GM11168 (cell line): ENCODE data around the gene PMVK.

Experiments
- in situ Hi-C: fragments of 300-500 bp; cut with MboI; formaldehyde crosslinking; loops from one replicate; pipeline ENCODE4 v1.12.0; 2022; ENCODE audit warnings: low sequenced_read_pairs; ENCODE audit not compliant: unreplicated experiment

Gene PMVK

DNA sequence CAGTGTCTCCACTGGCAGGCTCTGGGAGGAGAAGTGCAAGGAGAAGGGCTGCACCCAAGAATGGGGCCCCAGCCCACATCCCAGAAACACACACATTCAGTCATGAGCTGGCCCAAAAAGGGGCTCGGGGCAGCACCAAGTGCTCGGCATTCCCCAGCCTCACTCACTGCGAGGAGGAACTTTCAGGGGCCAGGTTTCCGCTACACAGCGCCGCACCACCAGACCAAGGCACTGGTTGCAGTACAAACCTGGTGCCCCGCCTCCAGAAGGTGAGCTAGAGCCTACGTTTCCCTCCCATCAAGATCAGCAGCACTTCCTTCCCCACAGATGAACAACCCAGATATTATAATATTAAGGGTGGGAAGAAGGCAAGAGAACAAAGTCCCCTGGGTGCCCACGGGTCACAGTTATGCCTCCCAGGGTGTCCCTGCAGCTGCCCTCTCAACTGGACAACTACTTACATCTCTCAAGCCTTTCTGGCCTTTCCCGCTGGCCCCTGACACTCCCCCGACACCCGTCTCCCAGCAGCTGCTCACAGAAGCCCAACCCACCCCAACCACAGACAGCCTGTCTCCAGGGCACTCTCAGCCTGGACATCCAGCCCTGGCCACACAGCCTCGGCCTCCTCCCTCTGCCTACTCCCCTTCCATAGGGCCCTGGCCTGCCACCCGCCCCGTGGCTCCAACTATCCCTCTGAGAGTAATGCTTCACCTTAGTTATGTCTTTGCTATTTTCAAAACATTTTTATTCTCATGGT is 15.6 kb upstream of the PMVK start:
- in situ Hi-C loops: no loop called here

DNA sequence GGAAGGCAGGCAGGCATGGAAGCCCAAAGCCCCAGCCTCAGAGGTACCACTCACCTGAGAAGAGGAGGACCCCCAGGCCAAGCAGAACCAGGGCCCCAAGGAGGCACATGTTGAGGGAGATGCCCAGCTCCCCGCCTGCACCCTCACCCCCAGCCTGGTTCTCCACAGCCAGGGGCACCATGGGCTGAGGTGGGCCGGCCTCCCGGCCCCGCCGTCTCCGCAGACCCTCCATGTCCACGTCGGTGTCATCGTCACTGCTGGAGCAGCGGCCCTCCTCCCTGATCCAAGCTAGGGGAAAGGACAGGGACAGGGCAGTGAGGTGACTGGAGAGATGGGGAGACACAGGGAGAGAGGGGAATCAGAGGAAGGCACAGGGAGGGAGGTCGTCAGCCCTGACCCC is 11.6 kb upstream of the PMVK start:
- in situ Hi-C loops: no loop called here

DNA sequence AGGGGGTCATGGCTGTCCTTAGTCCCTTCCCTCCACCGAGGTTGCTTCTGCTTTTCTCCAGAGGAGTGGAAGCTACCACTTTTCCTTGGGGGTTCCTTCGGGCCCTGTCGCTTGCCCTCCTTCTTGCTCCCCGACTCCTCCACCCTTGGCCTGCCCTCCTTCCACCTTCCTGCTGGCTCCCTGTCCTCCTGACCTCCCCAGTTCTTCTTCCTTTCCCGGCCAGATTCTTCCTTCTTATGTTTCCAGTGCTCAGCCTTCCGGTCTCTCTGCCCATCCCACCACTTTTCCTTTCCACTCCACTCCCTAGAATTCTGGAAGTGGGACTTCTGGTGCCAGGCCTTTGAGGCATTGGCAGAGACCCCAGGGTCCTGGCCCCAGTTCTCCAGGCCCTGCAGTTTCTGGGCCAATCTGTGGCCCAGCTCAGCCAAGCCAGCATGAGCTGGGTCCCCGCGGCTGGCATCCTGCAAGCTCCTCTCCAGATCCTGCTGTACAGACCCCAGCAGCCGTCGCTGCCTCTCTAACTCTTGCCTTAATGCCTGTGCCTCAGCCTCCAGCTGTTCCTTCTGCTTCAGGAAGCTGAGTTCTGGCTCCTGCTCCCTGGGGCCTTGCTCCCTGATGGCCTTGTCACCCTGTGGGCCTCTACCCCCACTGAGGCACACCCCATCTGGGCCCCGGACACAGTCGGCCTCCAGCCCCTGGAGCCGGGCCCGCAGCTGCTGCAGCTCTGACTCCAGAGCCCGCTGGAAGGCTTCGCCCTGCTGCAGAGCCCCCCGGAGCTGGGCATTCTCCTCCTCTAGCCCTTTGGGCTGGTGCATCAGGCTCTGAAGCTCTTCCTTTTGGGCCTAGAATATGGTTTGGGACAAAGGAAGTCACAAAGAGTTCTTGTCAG is 9.7 kb upstream of the PMVK start:
- in situ Hi-C loops: no loop called here

DNA sequence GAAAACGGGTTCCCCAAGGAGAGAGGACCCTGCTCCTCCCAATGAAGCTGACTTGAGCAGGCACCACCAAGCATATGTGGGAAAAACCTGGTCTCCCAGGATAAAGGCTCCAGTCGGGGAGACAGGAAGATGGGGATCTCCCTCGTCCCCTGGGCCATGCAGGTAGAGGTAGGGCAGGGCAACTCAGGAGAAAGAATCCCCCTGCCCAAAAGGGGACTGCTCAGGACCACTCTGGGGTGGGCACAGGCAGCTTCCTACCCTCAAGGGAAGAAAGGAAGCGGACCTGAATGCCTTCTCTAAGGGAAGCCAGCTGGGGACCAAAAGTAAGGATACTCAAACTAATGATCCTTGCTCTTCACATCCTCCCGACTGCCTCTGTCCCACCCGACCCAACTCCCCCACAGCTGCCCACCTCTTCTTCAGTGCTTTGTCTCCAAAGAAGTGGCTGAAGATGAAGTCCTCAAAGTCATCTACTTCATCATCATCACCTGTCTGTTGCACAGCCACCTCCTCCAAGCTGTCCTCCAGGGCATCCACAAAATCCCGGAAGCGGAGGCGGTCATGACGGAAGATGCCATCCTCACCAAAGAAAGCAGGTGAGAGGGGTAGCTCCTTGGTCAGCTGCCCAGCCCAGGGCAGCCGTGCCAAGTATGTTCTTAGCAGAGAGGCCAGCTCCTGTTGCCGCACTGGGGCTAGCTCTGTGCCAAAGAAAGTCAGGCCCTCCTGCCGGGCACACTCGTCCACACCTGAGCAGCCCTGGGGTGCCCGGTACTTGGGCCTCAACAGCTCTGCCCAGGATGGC is 8.8 kb upstream of the PMVK start:
- in situ Hi-C loops: no loop called here

DNA sequence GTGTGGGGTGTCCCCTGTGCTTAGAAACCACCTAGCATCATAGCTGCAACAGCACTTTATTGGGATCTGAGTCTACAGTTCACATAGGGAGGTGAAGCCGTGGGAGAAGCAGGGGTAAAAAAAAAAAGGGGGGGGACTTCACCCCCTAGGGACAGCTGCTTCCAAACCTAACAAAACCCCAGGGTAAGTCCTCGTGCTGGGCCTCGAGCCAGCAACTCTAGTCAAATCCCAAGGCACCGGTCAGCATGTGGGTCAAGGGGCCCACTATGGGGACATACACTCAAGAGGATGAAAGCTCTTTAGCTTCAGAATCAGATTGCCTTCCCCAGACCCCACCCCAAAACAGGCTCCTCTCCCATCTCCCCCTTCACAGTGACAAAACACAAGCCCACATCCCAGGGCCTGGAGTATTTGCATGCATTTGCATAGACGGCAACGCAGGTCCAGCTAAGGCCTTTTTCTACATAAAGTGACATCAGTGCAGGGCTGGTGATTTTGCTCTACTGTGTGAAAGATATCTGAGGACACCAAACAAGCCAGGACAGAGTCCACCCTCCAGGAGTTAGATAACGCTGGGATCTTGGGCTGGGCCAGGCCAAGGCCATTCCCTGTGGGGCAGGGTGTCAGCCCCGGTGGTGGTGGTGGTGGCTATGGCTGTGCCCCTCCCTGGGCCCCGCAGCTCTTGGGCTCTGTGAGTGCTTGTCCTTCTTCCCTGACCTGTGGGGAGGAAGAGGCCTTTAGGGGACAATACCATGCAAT is 8.1 kb upstream of the PMVK start:
- in situ Hi-C loops: no loop called here

DNA sequence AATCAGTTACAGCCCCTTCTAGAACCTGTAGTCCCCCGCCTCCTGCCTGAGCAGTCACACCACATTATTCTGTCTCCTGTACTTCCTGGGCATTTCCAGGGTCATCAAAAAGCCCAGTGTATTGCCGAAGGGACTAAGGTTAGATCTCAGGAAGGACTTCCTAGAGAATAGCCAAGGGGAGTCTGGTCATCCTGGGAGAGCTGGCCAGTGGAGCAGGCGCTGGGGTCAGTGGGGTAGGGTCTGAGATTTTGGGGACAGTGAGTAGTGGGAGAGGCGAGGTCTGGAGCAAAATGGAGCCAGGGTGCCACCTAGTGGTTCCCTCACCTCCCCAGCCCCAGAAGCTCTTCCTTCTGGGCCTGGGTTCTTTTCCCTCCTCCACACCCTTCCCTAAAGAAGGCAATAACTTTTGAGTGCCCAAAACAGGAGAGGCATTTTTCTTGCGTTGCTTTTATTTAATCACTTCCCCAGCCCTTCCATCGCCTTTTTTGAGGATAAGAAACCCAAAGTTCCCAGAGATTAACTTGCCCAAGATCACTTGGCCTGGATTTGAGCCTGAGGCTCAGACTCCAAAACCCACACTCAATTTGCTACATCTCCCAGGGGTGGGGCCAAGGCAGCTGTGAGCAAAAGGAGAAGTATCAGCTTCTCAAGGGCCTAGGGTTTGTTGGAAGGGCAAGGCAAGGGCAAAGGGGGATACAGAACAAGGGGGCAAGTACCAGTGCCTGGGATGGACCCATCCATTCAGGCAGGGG is 7.3 kb upstream of the PMVK start:
- in situ Hi-C loops: no loop called here

DNA sequence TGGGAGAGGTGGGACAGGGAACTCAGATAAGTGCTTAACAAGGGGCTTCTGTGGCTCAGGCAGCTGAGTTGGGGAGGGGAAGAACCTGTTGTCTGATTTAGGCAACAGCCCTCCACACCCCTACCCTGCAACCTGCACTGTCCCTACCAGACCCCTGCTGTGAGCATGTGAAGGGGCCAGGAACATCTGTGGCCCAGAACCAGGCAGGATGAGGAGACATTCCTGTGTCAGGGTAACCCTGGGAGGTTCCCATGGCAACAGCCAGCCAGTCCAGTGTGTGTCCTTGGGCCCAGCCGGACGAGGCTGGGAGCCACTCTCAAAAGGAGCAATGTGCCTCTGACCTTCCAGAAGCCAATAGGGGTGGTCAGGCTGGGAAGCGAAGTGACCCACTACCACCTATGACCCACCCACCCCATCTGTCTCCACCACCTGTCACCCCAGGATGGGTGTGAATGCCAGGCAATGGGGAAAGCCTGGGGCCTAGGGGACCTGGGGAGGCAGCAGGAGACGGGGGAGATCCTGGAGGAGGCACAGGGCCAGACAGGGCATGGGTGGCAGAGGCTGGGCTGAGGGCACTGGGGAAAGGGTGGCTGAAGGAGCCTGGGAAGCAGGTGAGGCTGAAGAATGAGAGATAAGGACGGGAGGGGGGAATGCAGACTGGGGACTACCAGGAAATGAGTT is 5.0 kb upstream of the PMVK start:
- in situ Hi-C loops: no loop called here

DNA sequence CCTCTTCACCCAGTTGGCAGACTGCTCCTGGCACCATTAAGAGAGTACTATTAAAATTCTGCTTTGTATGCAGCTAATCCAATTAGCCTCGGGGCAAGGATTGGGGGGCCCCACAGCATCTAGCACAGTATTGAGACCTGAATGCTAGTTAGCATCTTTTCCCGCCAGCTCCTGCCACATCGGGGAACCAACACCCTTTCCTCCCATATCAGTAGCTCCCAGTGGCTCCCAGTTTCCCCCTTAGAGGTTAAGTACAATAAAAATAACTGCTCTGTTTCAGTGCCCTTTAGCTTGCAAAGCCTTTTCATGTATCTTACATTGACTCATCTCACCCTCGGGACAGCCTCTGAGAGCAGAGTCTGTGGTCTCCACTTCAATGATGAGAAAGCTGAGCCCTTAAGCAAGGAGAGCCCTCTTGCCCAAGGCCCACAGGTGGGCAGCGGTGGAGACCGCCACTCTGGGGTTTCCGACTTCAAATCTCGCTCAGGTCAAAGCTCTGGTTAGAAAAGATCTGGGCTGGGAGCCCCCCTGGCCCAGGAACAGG is 4.2 kb upstream of the PMVK start:
- in situ Hi-C loops: no loop called here

DNA sequence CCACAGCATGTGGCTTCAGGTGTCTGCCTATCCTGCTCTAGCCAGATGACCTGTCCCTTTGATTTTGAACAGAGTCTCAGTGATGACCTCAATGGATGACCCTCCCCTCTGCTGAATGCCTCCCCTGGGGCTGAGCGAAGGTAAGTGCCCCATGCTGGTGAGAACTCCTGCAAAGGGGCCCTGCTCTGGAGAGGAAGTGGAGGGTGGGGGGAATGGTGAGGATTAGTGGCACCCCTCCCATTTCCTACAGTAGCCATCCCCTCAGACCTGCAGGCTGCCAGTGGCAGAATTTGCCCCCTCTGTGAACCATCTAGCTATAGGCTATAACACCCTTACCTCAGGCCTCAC is 3.7 kb upstream of the PMVK start:
- in situ Hi-C loops: no loop called here

DNA sequence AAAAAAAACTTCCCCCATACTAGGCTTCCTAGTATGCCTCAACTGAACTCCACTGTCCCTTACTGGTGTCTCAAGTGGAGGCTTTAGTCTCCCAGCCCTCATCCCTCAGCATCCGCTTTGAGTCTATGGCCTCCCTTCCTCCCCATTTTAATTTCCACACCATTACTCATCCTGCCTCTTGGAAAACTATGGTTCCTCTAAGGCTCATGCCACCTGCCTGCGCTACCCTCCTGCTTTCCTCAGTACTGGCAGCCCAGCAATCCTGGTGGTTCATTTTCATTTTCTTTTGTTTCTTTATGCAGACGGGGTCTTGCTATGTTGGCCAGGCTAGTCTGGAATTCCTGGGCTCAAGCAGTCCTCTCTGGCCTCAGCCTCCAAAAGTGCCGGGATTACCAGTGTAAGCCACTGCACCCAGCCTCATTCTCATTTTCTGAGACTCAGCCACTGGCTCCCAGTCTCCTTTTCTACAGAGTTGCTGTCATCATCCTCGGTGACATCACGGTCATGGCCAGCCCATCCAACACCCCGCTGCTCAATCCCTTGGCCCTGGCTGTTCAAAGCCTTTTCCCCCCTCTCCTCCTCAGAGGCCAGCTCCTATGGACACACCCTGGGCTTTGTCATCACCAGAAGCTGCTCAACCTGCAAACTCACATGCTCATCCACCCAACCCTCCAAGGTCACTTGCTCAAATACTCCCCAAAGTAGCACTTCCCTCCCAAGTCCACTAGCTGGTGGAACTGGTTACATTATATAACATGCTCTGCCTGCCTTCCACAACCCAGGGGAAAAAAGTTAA is 2.3 kb upstream of the PMVK start:
- in situ Hi-C loops: no loop called here

DNA sequence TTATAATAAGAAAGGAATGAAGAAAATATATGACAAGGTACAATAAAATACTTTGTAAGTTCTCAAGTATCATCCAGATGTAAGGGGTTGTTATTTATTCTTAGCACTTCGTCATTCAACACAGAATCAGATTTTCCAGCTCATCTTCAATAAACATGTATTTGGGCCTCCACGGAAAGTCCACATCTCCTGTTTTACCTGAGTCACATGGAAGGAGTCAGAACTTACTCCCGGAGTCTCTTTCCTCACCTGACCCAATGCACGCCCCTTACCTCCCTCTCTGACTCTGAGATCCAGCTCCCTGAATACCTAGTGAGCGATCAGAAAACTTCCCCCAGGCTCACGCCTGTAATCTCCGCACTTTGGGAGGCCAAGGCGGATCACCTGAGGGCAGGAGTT is 1.5 kb upstream of the PMVK start:
- in situ Hi-C loops: no loop called here

DNA sequence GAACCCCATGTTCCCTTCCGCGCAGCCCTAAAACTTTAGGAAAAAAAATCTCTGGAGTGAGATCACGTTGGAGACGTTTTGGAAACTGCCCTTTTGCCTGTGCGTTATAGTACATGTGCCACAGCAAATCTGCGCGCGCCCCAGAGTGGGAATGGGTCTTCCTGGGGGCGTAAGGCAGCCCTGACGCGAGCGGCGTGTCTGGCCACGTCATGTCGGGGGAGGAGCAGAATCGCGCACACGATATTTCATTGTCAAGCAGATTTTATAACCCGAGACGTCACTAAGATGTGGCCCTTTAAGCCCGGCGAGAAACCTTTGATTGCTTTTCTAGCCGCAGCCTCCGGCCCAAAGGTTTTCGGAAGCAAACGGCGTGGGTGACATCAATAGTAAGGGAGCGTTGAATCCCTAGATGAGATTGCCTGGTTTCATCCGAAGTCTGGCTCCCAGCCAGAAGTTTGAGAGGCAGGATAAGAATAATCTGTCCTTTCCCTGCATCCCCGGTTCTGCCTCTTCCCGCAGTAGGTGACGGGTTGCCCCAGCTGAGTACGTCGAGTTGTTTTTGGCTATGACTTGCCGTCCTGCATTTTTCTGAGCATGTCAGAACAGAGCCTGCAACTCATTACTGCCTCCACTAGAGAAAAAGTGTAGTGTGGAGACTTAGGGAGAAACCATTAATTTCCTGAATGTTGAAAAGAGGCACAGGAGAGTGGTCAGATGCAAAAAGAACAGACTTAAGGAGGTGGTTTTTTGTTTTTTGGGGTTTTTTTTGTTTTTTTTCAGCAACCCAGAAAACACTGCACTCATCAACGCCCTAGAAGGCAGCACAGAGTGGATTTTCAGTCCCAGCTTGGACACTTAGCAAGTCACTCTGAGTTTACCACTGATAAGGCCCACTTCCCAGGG is 817 bp upstream of the PMVK start:
- in situ Hi-C loops: no loop called here

DNA sequence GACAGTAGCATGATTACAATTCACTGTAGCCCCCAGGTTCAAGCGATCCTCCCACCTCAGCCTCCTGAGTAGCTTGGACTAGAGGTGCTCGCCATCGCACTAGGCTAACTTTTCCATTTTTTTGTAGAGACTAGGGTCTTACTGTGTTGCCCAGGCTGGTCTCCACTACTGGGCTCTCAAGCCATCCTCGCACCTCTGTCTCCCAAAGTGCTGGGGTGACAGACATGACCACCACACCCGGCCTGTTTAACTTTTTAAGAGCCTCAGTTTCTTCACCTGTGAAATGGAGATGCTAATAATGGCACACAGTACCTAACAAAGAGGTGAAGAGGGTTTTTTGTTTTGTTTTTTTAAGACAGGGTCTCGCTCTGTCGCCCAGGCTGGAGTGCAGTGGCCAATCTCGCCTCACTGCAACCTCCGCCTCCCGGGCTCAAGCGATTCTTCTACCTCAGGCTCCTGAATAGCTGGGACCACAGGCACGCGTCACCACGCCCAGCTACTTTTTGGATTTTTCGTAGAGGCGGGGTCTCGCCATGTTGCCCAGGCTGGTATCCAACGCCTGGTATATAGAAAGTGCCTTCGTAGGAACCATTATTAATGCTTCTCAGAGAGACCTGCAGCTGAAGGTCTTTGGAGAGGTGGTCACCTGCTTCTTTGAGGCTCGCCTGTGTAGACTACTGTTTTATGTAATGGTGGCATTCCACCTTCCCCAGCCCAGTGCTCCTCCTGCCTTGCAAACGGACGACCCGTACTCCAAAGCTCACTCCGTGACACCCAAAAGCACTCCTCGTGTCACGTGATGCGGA is 567 bp downstream of the PMVK start:
- in situ Hi-C loops: no loop called here

DNA sequence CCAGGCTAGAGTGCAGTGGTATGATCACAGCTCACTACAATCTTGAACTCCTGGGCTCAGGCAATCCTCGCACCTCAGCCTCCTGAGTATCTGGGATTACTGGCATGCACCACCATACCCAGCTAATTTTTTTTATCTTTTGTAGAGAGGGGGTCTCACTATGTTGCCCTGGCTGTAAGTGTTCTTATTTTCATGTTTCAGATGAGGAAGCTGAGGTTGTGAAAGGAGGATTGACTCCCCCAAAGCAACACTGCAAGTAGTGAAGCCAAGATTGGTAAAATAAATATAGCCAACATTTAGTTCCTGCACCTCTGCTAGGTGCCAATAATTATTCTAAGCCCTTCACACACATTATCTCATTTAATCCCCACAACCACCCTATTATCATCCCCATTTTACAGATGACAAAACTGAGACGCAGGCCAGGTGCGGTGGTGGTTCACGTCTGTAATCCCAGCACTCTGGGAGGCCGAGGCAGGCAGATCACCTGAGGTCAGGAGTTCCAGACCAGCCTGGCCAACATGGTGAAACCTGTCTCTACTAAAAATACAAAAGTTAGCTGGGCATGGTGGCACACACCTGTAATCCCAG is 2.1 kb downstream of the PMVK start:
- in situ Hi-C loops: no loop called here

DNA sequence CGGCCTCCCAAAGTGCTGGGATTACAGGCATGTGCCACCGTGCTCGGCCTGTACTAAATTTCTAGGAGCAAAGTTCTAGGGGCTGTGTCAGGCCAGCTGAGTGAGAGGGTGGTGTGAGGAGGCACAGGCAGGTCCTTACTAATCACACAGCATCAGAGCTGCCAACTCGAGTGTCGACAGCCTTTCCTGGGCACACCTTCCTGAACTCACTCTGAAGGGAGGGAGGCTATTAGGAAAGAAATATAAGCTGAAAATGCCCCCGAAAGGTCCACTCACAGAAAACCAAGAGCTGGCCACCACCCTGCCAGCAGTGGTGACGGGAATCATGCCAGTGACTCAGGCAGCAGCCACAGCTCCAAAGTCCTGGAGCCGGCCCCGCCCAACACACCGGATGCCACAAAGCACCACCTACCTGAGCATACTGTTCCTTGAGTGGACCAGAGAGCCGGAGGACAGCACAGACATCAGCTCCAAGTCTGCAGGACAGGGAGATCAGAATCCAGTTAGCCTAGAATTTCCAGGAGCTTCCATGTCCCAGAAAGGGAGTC is 4.5 kb downstream of the PMVK start:
- in situ Hi-C loops: no loop called here

DNA sequence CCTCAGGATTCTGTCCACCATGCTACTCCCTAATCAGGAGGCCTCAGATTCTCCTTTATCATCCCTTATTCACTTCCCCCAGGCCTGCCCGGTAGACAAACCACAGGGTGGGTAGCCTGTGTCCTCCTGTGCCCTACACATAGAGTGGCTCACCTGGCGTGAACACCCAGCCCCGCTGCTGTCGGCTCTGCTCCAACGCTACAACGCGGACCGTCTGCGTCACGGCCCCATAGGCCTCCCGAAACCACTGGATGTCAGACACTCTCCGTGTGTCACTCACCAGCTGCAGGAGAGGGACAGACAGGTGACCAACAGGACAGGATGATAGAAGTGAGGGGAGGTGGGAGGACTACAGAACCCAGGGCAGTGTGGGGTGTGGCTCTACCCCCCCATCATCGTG is 10.3 kb downstream of the PMVK start:
- in situ Hi-C loops: no loop called here
